DOHH2 (cell line): Measurements from ENCODE around the gene NEGR1.

ENCODE experiments used
- H3F3A ChIP-seq: fragments of 200-600 bp; sonication (generic), shearing (Covaris generic); 2 replicates; pipeline ENCODE4 v1.6.0; 2016; ENCODE audit warnings: antibody characterized with exemption, mild to moderate bottlenecking; ENCODE audit not compliant: control insufficient read depth, insufficient read depth
- H3K27ac ChIP-seq: fragments of 200-600 bp; sonication (generic); 2 replicates; pipeline ENCODE4 v1.5.1; 2014; ENCODE audit warnings: low read depth, mild to moderate bottlenecking, low read length, moderate library complexity
- H3K27me3 ChIP-seq: fragments of 200-600 bp; sonication (generic); 2 replicates; pipeline ENCODE4 v1.6.1; 2014; ENCODE audit warnings: mild to moderate bottlenecking, low read length, mixed read lengths; ENCODE audit not compliant: control insufficient read depth
- H3K36me3 ChIP-seq: fragments of 200-600 bp; sonication (generic); 2 replicates; pipeline ENCODE4 v1.6.1; 2014; ENCODE audit warnings: mild to moderate bottlenecking, low read length, moderate library complexity, mixed read lengths; ENCODE audit not compliant: control insufficient read depth
- H3K4me1 ChIP-seq: fragments of 200-600 bp; sonication (generic); 2 replicates; pipeline ENCODE4 v1.6.1; 2014; ENCODE audit warnings: mild to moderate bottlenecking, low read length, mixed read lengths; ENCODE audit not compliant: control insufficient read depth
- H3K4me2 ChIP-seq: fragments of 200-600 bp; sonication (generic); 2 replicates; pipeline ENCODE4 v1.6.0; 2014; ENCODE audit warnings: mild to moderate bottlenecking, low read length, moderate library complexity
- H3K4me3 ChIP-seq: fragments of 200-600 bp; sonication (generic); 2 replicates; pipeline ENCODE4 v1.5.1; 2014; ENCODE audit warnings: mild to moderate bottlenecking, low read length, mixed read lengths
- H3K79me2 ChIP-seq: fragments of 200-600 bp; sonication (generic); 2 replicates; pipeline ENCODE4 v1.6.1; 2014; ENCODE audit warnings: mild to moderate bottlenecking, low read length, mixed read lengths; ENCODE audit not compliant: control insufficient read depth
- H3K9me2 ChIP-seq: fragments of 200-600 bp; sonication (generic); replicated peaks from 2 replicates; pipeline ENCODE4 v1.6.1; 2014; ENCODE audit warnings: mild to moderate bottlenecking, low read length, mixed read lengths; ENCODE audit not compliant: control insufficient read depth
- H3K9me3 ChIP-seq: fragments of 200-600 bp; sonication (generic); 2 replicates; pipeline ENCODE4 v1.6.1; 2014; ENCODE audit warnings: antibody characterized with exemption, low read length, mixed read lengths; ENCODE audit not compliant: control insufficient read depth, insufficient read depth
- H4K20me1 ChIP-seq: fragments of 200-600 bp; sonication (generic); 2 replicates; pipeline ENCODE4 v1.6.0; 2014; ENCODE audit warnings: low read depth, mild to moderate bottlenecking, antibody characterized with exemption, low read length, moderate library complexity; ENCODE audit not compliant: control insufficient read depth, insufficient read depth
- EZH2phosphoT487 ChIP-seq: fragments of 200-600 bp; sonication (generic); IDR thresholded peaks from 2 replicates; pipeline ENCODE4 v1.6.1; 2017; ENCODE audit warnings: borderline replicate concordance, mild to moderate bottlenecking, antibody characterized with exemption, low read length, moderate library complexity, mixed read lengths
- TF ChIP-seq, protein P1 (sequence below): fragments of 200-600 bp; sonication (generic); IDR thresholded peaks from one replicate; pipeline ENCODE4 v1.5.1; 2014; ENCODE audit warnings: antibody characterized with exemption, mild to moderate bottlenecking, low read depth, low read length; ENCODE audit not compliant: poor library complexity, severe bottlenecking

NEGR1 gene

DNA sequence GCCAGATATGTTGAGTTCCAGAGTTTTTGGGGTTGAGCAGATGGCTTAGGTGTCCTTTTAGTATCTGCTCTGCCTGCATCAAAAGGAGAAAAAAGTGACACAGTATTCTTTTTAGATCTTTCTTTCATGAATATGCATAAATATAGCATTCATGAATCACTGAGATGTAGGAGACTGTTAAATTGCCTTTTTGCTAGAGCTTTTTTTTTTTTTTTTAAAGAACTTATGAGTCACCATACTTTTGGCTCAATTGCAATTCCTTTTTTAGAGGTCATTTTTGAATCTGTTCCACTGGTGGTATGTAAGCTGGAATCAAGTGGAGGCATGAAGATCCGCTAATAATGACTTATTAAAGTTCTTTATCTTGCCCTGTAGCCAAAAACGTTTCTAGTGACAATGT lies 720.6 kb downstream of the NEGR1 start:
- Histone ChIP-seq H3K9me2 (no peaks in the 10 kb centered on the region), H3K27ac (no peak overlapping the region), H3K4me2 (no peak overlapping the region), H3K4me1 (no peaks in the 10 kb centered on the region), H3F3A (no peaks in the 10 kb centered on the region), H3K27me3 (no peaks in the 10 kb centered on the region), H3K4me3 (no peak overlapping the region), H3K79me2 (no peaks in the 10 kb centered on the region), H3K36me3 (no peaks in the 10 kb centered on the region), H4K20me1 (no peaks in the 10 kb centered on the region), H3K9me3 (no peaks in the 10 kb centered on the region)
- TF ChIP-seq EZH2phosphoT487: no peak
- TF ChIP-seq, protein P1, sequence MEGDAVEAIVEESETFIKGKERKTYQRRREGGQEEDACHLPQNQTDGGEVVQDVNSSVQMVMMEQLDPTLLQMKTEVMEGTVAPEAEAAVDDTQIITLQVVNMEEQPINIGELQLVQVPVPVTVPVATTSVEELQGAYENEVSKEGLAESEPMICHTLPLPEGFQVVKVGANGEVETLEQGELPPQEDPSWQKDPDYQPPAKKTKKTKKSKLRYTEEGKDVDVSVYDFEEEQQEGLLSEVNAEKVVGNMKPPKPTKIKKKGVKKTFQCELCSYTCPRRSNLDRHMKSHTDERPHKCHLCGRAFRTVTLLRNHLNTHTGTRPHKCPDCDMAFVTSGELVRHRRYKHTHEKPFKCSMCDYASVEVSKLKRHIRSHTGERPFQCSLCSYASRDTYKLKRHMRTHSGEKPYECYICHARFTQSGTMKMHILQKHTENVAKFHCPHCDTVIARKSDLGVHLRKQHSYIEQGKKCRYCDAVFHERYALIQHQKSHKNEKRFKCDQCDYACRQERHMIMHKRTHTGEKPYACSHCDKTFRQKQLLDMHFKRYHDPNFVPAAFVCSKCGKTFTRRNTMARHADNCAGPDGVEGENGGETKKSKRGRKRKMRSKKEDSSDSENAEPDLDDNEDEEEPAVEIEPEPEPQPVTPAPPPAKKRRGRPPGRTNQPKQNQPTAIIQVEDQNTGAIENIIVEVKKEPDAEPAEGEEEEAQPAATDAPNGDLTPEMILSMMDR: no peak

DNA sequence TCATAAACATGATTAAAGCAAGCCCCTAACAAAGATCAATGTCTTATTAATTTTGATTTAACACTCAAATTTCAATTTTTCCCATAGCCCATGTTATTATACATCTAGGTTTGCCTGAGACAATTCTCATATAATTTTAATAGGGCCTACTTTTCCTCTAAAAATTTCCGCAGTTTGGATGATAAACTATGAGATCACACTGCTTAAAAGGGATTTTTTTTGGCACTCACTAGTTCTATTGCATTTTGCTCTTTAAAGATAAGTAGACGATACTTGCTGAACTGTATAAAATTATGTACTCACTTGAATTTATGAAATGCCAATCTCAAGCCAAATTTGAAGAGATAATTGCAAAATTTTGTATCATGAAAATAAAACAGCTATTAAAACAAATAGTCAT lies 721.1 kb downstream of the NEGR1 start:
- H3K27me3 ChIP-seq: no peaks in the 10 kb centered on the region
- no peak overlapping the region for H3K27ac ChIP-seq
- H3K9me3 ChIP-seq: no peaks in the 10 kb centered on the region
- H3K4me3 ChIP-seq: no peak overlapping the region
- H3K4me2 ChIP-seq: no peak overlapping the region
- no peaks in the 10 kb centered on the region for H3K36me3 ChIP-seq
- no peak for TF ChIP-seq EZH2phosphoT487
- TF ChIP-seq, protein P1: no peak
- H3K9me2 ChIP-seq: no peaks in the 10 kb centered on the region
- H3K4me1 ChIP-seq: no peaks in the 10 kb centered on the region
- H3F3A ChIP-seq: no peaks in the 10 kb centered on the region
- no peaks in the 10 kb centered on the region for H3K79me2 ChIP-seq
- H4K20me1 ChIP-seq: no peaks in the 10 kb centered on the region

DNA sequence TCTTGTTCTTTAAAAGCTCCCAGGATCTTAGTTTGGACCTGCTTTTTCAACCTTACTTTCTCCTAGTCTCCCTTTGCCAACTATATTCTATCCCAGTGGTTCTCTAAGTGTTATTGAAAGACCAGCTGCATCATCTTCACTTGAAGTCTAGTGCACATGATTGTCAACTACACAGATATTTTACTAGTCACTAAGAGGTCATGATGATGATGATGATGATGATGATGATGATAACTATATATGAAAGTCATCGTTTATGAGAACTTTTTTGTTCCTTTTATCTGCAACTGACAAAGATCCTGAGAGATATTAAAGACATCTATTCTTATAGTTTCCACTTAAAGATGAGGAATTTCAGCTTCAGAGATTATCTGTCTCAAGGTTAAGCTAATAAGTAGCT lies 722.5 kb downstream of the NEGR1 start:
- H3K9me2 ChIP-seq: no peaks in the 10 kb centered on the region
- no peak overlapping the region for H3K4me2 ChIP-seq
- H3K4me1 ChIP-seq: no peaks in the 10 kb centered on the region
- H3K27ac ChIP-seq: no peak overlapping the region
- H3K79me2 ChIP-seq: no peaks in the 10 kb centered on the region
- no peaks in the 10 kb centered on the region for H4K20me1 ChIP-seq
- no peaks in the 10 kb centered on the region for H3F3A ChIP-seq
- no peak overlapping the region for H3K4me3 ChIP-seq
- H3K9me3 ChIP-seq: no peaks in the 10 kb centered on the region
- TF ChIP-seq EZH2phosphoT487: no peak
- TF ChIP-seq, protein P1: no peak
- H3K36me3 ChIP-seq: no peaks in the 10 kb centered on the region
- H3K27me3 ChIP-seq: no peaks in the 10 kb centered on the region

DNA sequence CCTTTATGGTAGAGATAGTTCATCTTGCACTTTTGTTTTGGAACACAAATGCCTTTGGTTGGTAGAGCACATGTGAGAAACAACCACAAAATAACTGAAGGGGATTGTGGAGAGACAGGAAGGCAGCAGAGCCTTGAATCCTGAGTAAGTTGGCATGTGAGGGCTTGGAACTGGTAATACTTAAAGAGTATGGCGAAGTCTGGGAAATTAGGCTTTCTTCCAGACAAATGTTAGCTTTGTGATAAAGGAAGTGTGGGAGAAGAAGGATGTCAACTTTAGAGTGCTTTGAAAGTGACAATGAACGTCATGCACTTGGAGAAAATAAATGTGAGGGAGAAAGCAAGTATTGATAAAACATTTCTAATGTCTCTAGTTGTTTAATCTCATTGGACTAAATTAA lies 725.2 kb downstream of the NEGR1 start:
- no peak for TF ChIP-seq EZH2phosphoT487
- TF ChIP-seq, protein P1: no peak
- no peaks in the 10 kb centered on the region for H3K9me3 ChIP-seq
- H3K4me3 ChIP-seq: no peak overlapping the region
- no peak overlapping the region for H3K27ac ChIP-seq
- H3K4me2 ChIP-seq: no peak overlapping the region
- no peaks in the 10 kb centered on the region for H3K79me2 ChIP-seq
- no peaks in the 10 kb centered on the region for H3F3A ChIP-seq
- no peaks in the 10 kb centered on the region for H3K9me2 ChIP-seq
- H4K20me1 ChIP-seq: no peaks in the 10 kb centered on the region
- H3K27me3 ChIP-seq: no peaks in the 10 kb centered on the region
- no peaks in the 10 kb centered on the region for H3K4me1 ChIP-seq
- H3K36me3 ChIP-seq: no peaks in the 10 kb centered on the region
